Measurements from ENCODE around the gene TLR6. TPM values are rescaled to one million over a fixed set of nuclear protein-coding genes. Genes with fewer than 3 reads are reported as not detected.
A peak's percentile ranks its signal among the peaks of the same experiment; 100 is the strongest.

Gene TLR6
- total RNA-seq, 1 experiment from 2014 or later, result 0.68 TPM

GRCh38 chr4:38837849-38838248 lies 18.8 kb downstream of the TLR6 start:
- DNase-seq, result no peak
- TF ChIP-seq, protein P1, sequence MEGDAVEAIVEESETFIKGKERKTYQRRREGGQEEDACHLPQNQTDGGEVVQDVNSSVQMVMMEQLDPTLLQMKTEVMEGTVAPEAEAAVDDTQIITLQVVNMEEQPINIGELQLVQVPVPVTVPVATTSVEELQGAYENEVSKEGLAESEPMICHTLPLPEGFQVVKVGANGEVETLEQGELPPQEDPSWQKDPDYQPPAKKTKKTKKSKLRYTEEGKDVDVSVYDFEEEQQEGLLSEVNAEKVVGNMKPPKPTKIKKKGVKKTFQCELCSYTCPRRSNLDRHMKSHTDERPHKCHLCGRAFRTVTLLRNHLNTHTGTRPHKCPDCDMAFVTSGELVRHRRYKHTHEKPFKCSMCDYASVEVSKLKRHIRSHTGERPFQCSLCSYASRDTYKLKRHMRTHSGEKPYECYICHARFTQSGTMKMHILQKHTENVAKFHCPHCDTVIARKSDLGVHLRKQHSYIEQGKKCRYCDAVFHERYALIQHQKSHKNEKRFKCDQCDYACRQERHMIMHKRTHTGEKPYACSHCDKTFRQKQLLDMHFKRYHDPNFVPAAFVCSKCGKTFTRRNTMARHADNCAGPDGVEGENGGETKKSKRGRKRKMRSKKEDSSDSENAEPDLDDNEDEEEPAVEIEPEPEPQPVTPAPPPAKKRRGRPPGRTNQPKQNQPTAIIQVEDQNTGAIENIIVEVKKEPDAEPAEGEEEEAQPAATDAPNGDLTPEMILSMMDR (IDR thresholded peaks at IDR 0.05; ENCODE audit: unreplicated experiment), result no peak
- CTCF ChIA-PET, result no interaction called here
- H3K9me3 Mint-ChIP-seq (ENCODE audit: low read depth, unreplicated experiment), result no peaks in the 10 kb centered on the region
- intact Hi-C loops (cut with micrococcal nuclease; ENCODE audit: unreplicated experiment), result no loop called here
- H3K36me3 Mint-ChIP-seq (ENCODE audit: insufficient read depth, unreplicated experiment), result no peaks in the 10 kb centered on the region
- H3K4me1 Mint-ChIP-seq (ENCODE audit: low read depth, unreplicated experiment), result no peaks in the 10 kb centered on the region
- no TSS peak for BruUV-seq (replicated peaks)
- H3K4me3 Mint-ChIP-seq (ENCODE audit: low read depth, unreplicated experiment), result no peak overlapping the region
- no peaks in the 10 kb centered on the region for H3K27me3 Mint-ChIP-seq (ENCODE audit: unreplicated experiment)
- no peak overlapping the region for H3K27ac Mint-ChIP-seq (ENCODE audit: unreplicated experiment)

GRCh38 chr4:38837334-38837733 lies 19.3 kb downstream of the TLR6 start:
- Mint-ChIP-seq H3K36me3 (ENCODE audit: insufficient read depth, unreplicated experiment) (no peaks in the 10 kb centered on the region), H3K9me3 (ENCODE audit: low read depth, unreplicated experiment) (no peaks in the 10 kb centered on the region), H3K27ac (ENCODE audit: unreplicated experiment) (no peak overlapping the region), H3K27me3 (ENCODE audit: unreplicated experiment) (no peaks in the 10 kb centered on the region), H3K4me3 (ENCODE audit: low read depth, unreplicated experiment) (no peak overlapping the region), H3K4me1 (ENCODE audit: low read depth, unreplicated experiment) (no peaks in the 10 kb centered on the region)
- CTCF ChIA-PET, result no interaction called here
- TF ChIP-seq, protein P1 (IDR thresholded peaks at IDR 0.05; ENCODE audit: unreplicated experiment), result no peak
- no TSS peak for BruUV-seq (replicated peaks)
- DNase-seq, result no peak
- intact Hi-C loops (cut with micrococcal nuclease; ENCODE audit: unreplicated experiment), result no loop called here

GRCh38 chr4:38834570-38834969 lies 22.0 kb downstream of the TLR6 start:
- H3K9me3 Mint-ChIP-seq (ENCODE audit: low read depth, unreplicated experiment), result no peaks in the 10 kb centered on the region
- no peaks in the 10 kb centered on the region for H3K27me3 Mint-ChIP-seq (ENCODE audit: unreplicated experiment)
- CTCF ChIA-PET, result no interaction called here
- no peaks in the 10 kb centered on the region for H3K36me3 Mint-ChIP-seq (ENCODE audit: insufficient read depth, unreplicated experiment)
- H3K27ac Mint-ChIP-seq (ENCODE audit: unreplicated experiment), result no peak overlapping the region
- no peak for DNase-seq
- BruUV-seq (replicated peaks), result no TSS peak
- intact Hi-C loops (cut with micrococcal nuclease; ENCODE audit: unreplicated experiment), result no loop called here
- H3K4me3 Mint-ChIP-seq (ENCODE audit: low read depth, unreplicated experiment), result no peak overlapping the region
- no peaks in the 10 kb centered on the region for H3K4me1 Mint-ChIP-seq (ENCODE audit: low read depth, unreplicated experiment)
- TF ChIP-seq, protein P1 (IDR thresholded peaks at IDR 0.05; ENCODE audit: unreplicated experiment), result no peak

DNA sequence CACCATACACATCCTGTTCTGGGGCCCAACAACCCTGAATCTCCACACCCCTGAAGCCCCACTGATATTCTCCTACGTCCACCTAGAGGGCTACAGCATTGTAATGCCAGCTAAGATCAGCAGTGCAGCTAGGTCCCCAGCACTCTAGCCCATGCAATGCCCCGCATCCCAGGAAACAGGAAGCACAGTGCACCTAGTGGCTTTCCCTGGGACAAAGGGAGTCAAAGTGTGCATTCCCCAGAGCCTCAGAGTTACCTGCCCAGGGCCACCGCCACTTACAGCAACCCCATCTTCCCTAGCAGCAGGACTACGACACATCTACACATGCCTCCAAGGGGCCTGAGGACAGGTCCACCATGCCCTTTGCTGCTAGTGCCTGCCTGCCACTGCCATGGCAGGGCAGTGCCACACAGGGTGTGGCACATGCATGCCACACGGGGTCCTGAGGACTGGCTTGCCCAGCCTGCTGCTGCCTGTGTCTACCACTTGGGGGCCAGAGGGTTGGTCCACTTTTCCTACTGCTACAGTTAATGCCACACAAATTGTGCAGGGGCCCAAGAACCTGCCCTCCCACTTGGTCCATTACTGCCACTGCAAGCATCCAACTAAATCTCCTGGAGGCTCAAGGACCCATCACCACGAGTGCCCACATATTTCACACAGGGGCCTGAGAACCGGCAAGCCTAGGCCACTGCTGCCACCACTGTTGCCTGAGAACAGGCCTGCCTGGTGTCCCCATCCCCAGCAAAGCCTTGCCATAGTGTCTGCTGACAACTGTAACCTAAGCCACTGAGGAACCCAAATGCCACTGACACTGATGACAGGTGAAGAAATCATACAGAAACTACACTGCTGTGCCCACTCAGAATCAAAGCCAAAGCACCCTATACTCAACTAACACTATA lies 23.7 kb downstream of the TLR6 start:
- intact Hi-C loops (cut with micrococcal nuclease; ENCODE audit: unreplicated experiment), result no loop called here
- Mint-ChIP-seq H3K36me3 (ENCODE audit: insufficient read depth, unreplicated experiment) (no peaks in the 10 kb centered on the region), H3K27ac (ENCODE audit: unreplicated experiment) (no peak overlapping the region), H3K9me3 (ENCODE audit: low read depth, unreplicated experiment) (no peaks in the 10 kb centered on the region), H3K4me3 (ENCODE audit: low read depth, unreplicated experiment) (no peak overlapping the region), H3K27me3 (ENCODE audit: unreplicated experiment) (no peaks in the 10 kb centered on the region), H3K4me1 (ENCODE audit: low read depth, unreplicated experiment) (no peaks in the 10 kb centered on the region)
- DNase-seq, result peak; percentile 4
- CTCF ChIA-PET, result no interaction called here
- no TSS peak for BruUV-seq (replicated peaks)
- TF ChIP-seq, protein P1 (IDR thresholded peaks at IDR 0.05; ENCODE audit: unreplicated experiment), result no peak

All from Calu3 (cell line).